Left forelimb (tissue), 1 donor: ENCODE measurements around the gene COL20A1.

Experiments used
- DNase-seq: peaks from one replicate; pipeline ENCODE4 v3.0.0-alpha.2; 2018; ENCODE audit warnings: low spot score

COL20A1 gene

DNA sequence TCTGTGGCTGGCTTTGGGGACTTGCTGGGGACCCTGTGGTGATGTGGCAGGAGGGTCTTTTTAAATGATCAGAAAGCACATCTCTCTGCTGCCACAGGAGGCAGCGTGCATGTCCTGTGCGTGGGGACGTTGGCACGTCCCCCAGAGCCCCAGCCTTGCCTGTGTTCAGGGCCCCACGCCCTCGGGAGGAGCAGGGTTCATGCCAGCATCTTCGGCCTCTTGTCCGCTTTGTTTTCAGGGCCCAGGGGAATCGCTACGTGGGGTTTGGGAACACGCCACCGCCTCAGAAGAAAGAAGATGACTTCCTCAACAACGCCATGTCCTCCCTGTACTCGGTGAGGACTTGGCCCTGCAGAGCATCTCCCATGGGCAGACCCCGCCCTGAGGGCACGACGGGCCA is 14.3 kb upstream of the COL20A1 start:
- no peak for DNase-seq

DNA sequence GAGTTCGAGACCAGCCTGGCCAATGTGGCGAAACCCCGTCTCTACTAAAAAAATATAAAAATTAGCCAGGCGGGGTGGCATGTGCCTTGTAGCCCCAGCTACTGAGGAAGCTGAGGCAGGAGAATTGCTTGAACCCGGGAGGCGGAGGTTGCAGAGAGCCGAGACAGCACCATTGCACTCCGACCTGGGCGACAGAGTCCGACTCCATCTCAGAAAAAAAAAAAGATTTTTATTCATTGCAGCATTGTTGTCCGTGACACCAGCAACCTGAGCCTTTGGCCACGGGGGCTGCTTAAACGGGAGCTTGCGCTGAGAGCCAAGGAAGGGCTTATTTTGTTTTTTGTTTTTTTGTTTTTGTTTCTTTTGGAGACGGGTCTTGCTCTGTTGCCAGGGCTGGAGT is 13.1 kb upstream of the COL20A1 start:
- no peak for DNase-seq

DNA sequence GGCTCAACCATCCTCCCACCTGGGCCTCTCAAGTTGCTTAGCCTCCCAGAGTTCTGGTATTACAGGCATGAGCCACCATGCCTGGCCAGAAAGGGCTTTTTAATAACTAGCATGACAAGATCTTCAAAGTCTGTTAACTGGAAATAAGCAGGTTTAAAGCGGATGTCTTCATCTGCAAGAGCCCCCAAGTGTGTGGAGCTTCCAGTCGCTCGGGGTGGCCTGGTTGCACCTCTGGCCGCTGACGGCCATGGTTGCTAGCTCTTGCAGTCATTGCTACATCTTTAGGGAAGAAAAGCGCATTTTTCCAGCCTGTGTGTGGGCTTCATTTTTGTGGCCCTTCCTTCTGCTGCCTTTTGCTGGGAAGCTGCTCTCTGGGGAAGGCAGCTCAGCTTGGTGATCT is 12.6 kb upstream of the COL20A1 start:
- no peak for DNase-seq

- no peak for DNase-seq
Measured at GRCh38 chr20:63280929-63281545, 11.9 kb upstream of the COL20A1 start.

GRCh38 chr20:63281742-63282665 is 11.0 kb upstream of the COL20A1 start:
- no peak for DNase-seq

- no peak for DNase-seq
Measured at GRCh38 chr20:63282946-63283345, 10.0 kb upstream of the COL20A1 start.

DNA sequence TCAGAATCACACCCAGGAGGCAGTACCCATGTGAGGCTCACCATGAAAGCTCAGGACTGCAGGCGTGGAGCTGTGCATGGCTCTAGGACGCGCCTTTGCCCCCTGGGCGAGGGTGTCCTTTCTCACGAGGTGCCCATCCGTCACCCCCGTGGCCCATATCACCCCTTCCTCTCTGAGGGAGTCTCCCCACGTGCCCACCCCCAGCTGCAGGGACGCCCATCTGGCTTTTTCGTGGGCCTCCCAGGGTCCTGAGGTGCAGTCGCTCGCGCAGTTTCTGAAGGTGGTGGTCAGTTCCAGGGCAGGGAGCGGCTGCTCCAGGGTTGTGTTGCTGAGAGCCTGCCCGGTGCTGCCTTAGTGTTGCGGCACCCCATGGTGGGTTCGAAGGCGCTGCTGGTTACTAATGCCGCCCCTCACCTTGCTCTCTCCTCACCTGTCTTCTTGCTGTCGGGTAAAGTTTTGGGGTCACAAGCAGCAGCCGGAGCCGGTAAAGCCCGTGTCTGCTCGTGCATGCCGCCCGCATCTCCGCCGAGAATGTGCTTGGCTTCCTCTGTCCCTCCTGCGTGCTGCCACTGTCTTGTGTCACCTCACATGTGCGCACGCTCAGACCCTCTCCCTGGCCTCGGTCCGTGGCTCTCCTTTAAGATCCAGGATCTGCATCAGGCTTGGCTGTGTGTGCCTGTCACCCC is 9.4 kb upstream of the COL20A1 start:
- no peak for DNase-seq

GRCh38 chr20:63284083-63284440 is 8.9 kb upstream of the COL20A1 start:
- DNase-seq = no peak

- no peak for DNase-seq
Measured at GRCh38 chr20:63284544-63284949, 8.4 kb upstream of the COL20A1 start.

- no peak for DNase-seq
Measured at GRCh38 chr20:63284981-63285524, 7.9 kb upstream of the COL20A1 start.

- DNase-seq = no peak
Measured at GRCh38 chr20:63285636-63286615, 7.1 kb upstream of the COL20A1 start.

- no peak for DNase-seq
Measured at GRCh38 chr20:63286781-63287696, 5.9 kb upstream of the COL20A1 start.

GRCh38 chr20:63287697-63288580 is 5.0 kb upstream of the COL20A1 start:
- DNase-seq = no peak

DNA sequence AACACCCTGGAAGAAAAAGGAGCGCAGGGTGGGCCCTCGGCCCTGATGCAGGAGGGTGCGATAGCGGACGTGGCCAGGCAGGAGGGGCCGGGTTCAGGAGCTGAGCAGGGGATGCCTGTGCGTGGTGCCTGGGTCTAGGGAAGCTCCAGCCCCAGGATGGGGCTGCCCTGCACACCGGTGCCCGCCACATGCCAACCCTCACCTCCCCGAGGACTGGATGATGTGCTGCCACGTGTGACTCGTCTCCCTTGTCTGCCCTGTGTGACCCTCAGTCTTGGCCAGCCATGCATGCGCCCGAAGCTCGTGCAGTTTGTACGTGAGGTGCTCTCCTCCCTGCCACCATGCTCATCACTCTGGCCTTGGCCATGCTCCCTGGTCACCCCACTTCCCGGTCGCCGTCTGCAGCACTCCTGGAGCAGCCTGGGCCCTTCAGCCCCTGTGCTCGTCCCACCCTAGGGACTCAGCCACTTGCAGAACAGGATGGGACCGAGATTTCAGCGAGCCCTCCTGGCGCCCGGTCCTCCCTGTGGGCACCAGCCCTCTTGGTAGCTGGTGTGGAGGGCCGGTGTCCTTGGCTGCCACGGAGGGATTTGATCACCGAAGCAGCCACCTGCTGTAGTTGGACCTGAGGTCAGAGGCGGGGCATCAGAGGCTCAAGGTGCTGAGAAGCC is 4.3 kb upstream of the COL20A1 start:
- no peak for DNase-seq

DNA sequence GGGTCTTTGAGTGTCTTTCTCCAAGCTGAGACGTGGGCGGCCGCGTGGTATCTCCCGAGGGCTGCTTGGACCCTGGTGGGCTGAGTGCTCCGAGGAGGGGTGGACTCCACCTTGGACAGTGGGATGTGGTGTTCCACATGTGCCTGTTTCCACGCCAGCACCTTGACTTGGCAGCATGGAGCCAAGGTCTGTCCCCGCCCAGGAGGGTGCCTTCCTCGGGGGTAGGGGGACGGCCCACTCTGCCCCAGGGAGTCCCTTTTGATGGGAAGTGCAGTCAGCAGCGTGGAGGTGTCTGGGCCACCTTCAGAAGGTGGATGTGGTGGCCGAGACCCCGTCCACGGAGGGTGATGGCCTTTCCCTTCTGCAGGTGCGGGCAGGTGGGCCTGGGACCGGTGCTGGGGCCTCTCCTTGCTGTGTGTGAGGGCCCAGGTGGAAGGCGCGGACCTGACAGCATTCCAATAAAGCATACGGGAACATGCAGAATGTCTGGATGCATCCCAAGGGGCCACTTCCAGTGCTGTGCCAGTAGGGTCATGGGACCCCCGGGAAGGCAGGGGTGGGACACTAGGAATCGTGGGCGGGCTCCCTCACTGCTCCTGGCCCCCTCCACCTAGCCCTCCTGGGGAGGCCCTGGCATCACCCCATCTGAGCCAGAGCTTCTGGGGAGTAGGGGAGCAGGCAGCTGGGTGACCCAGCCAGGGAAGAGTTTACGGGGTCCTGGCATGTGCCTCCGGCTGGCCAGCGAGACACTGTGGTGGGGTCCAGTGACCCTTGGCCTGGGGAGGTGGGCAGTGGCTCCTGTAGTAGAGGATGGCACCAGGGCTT is 3.5 kb upstream of the COL20A1 start:
- DNase-seq = no peak

- DNase-seq = no peak
Measured at GRCh38 chr20:63290136-63290676, 2.8 kb upstream of the COL20A1 start.

DNA sequence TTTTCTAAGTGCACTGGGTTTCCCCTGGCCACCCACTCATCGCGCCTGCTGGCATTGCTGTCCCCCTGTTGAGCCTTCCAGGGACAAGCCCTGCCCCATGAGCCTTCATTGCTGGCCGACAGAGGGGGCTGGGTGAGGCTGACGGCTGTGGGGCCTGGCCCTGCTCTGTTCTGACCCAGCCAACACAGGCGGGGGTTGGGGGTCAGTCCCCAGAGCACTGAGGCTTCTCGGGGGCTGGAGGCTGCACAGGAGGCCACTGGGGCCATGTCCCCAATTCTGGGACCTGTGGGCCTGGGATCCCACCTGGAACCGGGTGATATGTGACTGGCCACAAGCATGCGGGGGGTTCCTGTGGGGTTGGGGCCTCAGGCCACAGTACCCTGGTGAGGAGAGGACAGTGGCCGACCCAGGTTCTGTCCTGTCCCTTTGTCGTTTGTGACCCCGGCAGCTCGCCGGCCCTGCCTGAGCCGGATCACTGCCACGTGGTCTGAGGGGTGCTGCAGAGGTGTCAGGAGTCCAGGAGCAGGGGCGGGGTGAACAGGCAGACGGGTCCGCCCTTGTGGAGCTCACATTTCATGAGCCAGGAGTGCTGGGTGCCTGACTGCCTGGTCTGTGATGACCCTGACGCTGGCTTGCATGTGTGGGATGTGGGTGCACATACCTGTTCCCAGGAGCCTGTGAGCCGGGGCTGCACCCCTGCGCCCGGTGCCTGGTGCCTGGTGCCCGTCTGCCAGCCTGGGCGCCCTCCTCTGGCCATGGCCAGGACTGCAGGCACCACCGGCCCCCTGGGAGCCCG is 2.1 kb upstream of the COL20A1 start:
- DNase-seq = no peak
